NB4 (cell line): ENCODE measurements around the gene SSR2.
"Not testable (repeated sequence)": the region's sequence is repeated elsewhere in the genome, so short reads cannot be mapped to it uniquely, and the experiment has no call there.

Source experiments
- DNase-seq: peaks from one replicate; pipeline ENCODE4 v3.0.0; 2010; ENCODE audit warnings: low read depth
- H3K4me3 ChIP-seq: one replicate; pipeline ENCODE4 v1.5.1; 2011; ENCODE audit warnings: mild to moderate bottlenecking, low read depth, low read length, moderate library complexity
- MYC ChIP-seq: IDR thresholded peaks from 2 replicates; pipeline ENCODE4 v1.6.1; 2011; ENCODE audit warnings: low read depth, low read length
- POLR2A ChIP-seq: IDR thresholded peaks from 2 replicates; pipeline ENCODE4 v1.6.1; 2011; ENCODE audit warnings: mild to moderate bottlenecking; ENCODE audit not compliant: insufficient read length; ENCODE audit errors: extremely low read depth
- TF ChIP-seq, protein P1 (sequence below): IDR thresholded peaks from one replicate; pipeline ENCODE4 v1.5.1; 2012; ENCODE audit warnings: low read depth, low read length
- TF ChIP-seq, protein P2 (sequence below): IDR thresholded peaks from 2 replicates; pipeline ENCODE4 v1.6.1; 2011; ENCODE audit warnings: low read depth, low read length

Gene SSR2

GRCh38 chr1:156051011-156051725, 30.4 kb upstream of the SSR2 start:
- H3K4me3 ChIP-seq = no peak overlapping the region
- TF ChIP-seq, protein P1, sequence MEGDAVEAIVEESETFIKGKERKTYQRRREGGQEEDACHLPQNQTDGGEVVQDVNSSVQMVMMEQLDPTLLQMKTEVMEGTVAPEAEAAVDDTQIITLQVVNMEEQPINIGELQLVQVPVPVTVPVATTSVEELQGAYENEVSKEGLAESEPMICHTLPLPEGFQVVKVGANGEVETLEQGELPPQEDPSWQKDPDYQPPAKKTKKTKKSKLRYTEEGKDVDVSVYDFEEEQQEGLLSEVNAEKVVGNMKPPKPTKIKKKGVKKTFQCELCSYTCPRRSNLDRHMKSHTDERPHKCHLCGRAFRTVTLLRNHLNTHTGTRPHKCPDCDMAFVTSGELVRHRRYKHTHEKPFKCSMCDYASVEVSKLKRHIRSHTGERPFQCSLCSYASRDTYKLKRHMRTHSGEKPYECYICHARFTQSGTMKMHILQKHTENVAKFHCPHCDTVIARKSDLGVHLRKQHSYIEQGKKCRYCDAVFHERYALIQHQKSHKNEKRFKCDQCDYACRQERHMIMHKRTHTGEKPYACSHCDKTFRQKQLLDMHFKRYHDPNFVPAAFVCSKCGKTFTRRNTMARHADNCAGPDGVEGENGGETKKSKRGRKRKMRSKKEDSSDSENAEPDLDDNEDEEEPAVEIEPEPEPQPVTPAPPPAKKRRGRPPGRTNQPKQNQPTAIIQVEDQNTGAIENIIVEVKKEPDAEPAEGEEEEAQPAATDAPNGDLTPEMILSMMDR = no peak
- no peak for TF ChIP-seq MYC
- TF ChIP-seq POLR2A = no peak
- TF ChIP-seq, protein P2, sequence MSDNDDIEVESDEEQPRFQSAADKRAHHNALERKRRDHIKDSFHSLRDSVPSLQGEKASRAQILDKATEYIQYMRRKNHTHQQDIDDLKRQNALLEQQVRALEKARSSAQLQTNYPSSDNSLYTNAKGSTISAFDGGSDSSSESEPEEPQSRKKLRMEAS = no peak
- no peak for DNase-seq

DNA sequence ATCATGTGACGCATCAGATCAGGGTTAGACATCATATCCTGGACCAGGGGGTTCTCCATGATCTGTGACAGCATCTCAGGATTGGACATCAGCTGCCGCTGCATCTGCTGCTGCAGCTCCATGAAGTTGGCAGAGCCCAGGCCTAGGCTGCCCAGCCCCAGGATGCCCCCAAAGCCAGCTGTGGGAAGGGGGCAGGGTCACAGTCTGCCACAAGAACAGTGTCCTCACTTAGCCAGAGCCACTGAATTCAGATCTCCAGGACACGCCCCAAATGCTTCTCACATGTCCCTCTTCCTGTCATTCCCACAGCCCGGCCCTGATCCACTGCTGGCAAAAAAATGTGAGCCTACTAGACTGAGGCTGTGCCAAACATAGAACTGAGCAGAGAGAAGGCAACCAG, 29.6 kb upstream of the SSR2 start:
- H3K4me3 ChIP-seq = no peak overlapping the region
- no peak for TF ChIP-seq MYC
- TF ChIP-seq, protein P1 = no peak
- no peak for TF ChIP-seq POLR2A
- TF ChIP-seq, protein P2 = no peak
- no peak for DNase-seq

- no peak overlapping the region for H3K4me3 ChIP-seq
- DNase-seq = no peak
- TF ChIP-seq, protein P1 = no peak
- TF ChIP-seq MYC (no peak), POLR2A (no peak)
- TF ChIP-seq, protein P2 = no peak
Observed at GRCh38 chr1:156048663-156049258, 28.0 kb upstream of the SSR2 start.

- no peak for DNase-seq
- no peak for TF ChIP-seq MYC
- TF ChIP-seq POLR2A = no peak
- TF ChIP-seq, protein P2 = no peak
- TF ChIP-seq, protein P1 = no peak
- H3K4me3 ChIP-seq = no peak overlapping the region
Observed at GRCh38 chr1:156045076-156045475, 24.3 kb upstream of the SSR2 start.

GRCh38 chr1:156042828-156043227, 22.1 kb upstream of the SSR2 start:
- H3K4me3 ChIP-seq = no peak overlapping the region
- no peak for DNase-seq
- TF ChIP-seq POLR2A = no peak
- TF ChIP-seq MYC = no peak
- TF ChIP-seq, protein P2 = no peak
- TF ChIP-seq, protein P1 = no peak

- DNase-seq, H3K4me3 ChIP-seq: not testable (repeated sequence)
Observed at GRCh38 chr1:156034991-156035390, 14.2 kb upstream of the SSR2 start.
